GM23248 (cell line): Measurements from ENCODE around the gene GCA. TPM values are rescaled to one million over a fixed set of nuclear protein-coding genes. Genes with fewer than 3 reads are reported as not detected.
A peak's percentile ranks its signal among the peaks of the same experiment; 100 is the strongest.

Experiments used
- DNase-seq: peaks from one replicate; pipeline ENCODE4 v3.0.0-alpha.2; 2015
- H2AFZ ChIP-seq: fragments of 200-600 bp; sonication (generic); 2 replicates; pipeline ENCODE4 v1.6.1; 2016; ENCODE audit warnings: antibody characterized with exemption
- H3F3A ChIP-seq: fragments of 200-600 bp; sonication (generic); 2 replicates; pipeline ENCODE4 v1.6.1; 2016; ENCODE audit warnings: mild to moderate bottlenecking, antibody characterized with exemption, mixed run types; ENCODE audit not compliant: insufficient read depth
- H3K27ac ChIP-seq: fragments of 200-600 bp; sonication (generic); 2 replicates; pipeline ENCODE4 v1.5.1; 2016; ENCODE audit warnings: mild to moderate bottlenecking
- H3K27me3 ChIP-seq: fragments of 200-600 bp; sonication (generic); replicated peaks from 2 replicates; pipeline ENCODE4 v1.6.1; 2016; ENCODE audit warnings: mild to moderate bottlenecking; ENCODE audit not compliant: insufficient read depth
- H3K36me3 ChIP-seq: fragments of 200-600 bp; sonication (generic); 2 replicates; pipeline ENCODE4 v1.6.1; 2016; ENCODE audit warnings: low read depth, mild to moderate bottlenecking
- H3K4me1 ChIP-seq: fragments of 200-600 bp; sonication (generic); 2 replicates; pipeline ENCODE4 v1.6.1; 2016; ENCODE audit warnings: mild to moderate bottlenecking; ENCODE audit not compliant: insufficient read depth
- H3K4me2 ChIP-seq: fragments of 200-600 bp; sonication (generic); one replicate; pipeline ENCODE4 v1.6.1; 2016; ENCODE audit warnings: mild to moderate bottlenecking; ENCODE audit not compliant: unreplicated experiment
- H3K4me3 ChIP-seq: fragments of 200-600 bp; sonication (generic); 2 replicates; pipeline ENCODE4 v1.5.1; 2016; ENCODE audit warnings: mild to moderate bottlenecking
- H3K79me2 ChIP-seq: fragments of 200-600 bp; sonication (generic); 2 replicates; pipeline ENCODE4 v1.6.1; 2016; ENCODE audit warnings: mild to moderate bottlenecking; ENCODE audit not compliant: insufficient read depth
- H3K9ac ChIP-seq: fragments of 200-600 bp; sonication (generic); 2 replicates; pipeline ENCODE4 v1.6.1; 2016; ENCODE audit warnings: mild to moderate bottlenecking
- H3K9me2 ChIP-seq: fragments of 200-600 bp; sonication (generic); 2 replicates; pipeline ENCODE4 v1.6.1; 2016; ENCODE audit warnings: mixed run types, mild to moderate bottlenecking, moderate library complexity; ENCODE audit not compliant: insufficient read depth
- H3K9me3 ChIP-seq: fragments of 200-600 bp; sonication (generic); one replicate; pipeline ENCODE4 v1.6.1; 2017; ENCODE audit warnings: low read depth
- H4K20me1 ChIP-seq: fragments of 200-600 bp; sonication (generic); 2 replicates; pipeline ENCODE4 v1.6.0; 2016; ENCODE audit not compliant: insufficient read depth
- EZH2 ChIP-seq: fragments of 200-600 bp; sonication (generic); IDR thresholded peaks from 2 replicates; pipeline ENCODE4 v1.6.1; 2018; ENCODE audit warnings: antibody characterized with exemption, mild to moderate bottlenecking; ENCODE audit not compliant: insufficient read depth, poor library complexity, severe bottlenecking
- EZH2phosphoT487 ChIP-seq: fragments of 200-600 bp; sonication (generic); IDR thresholded peaks from 2 replicates; pipeline ENCODE4 v1.6.1; 2018; ENCODE audit warnings: antibody characterized with exemption, moderate library complexity, mild to moderate bottlenecking, low read depth; ENCODE audit not compliant: insufficient read depth
- WGBS, 2 experiments: methylation state at CpG; one replicate each; pipeline ENCODE4 v1.1.6; 2015 to 2017; ENCODE audit warnings: low lambda C conversion rate in 2 of 2, low coverage in 1 of 2; ENCODE audit errors: missing lambda C conversion rate in 2 of 2; 5-methylcytosine and 5-hydroxymethylcytosine counted together
- in situ Hi-C: fragments of 300-500 bp; cut with MboI; formaldehyde crosslinking; loops from 2 replicates; pipeline ENCODE4 v1.15.0; 2020
- polyA plus RNA-seq: library from polyadenylated mRNA; unstranded; fragments of >200 nt; fragmentation: Nextera tagmentation; extraction: Ambion mirVana; gene quantifications from 2 replicates; pipeline ENCODE4 v1.2.1, GENCODE V29; 2016
- total RNA-seq: library from RNA; depleted of rRNA; stranded (reverse); fragments of >200 nt; shearing (Covaris generic); gene quantifications from 2 replicates; pipeline ENCODE4 v1.2.3, GENCODE V29; 2014

Gene GCA
- total and polyA plus RNA-seq, 2 experiments from 2014 or later: 1.6 TPM

- no peaks in the 10 kb centered on the region for H3K9me2 ChIP-seq
- H3K9me3 ChIP-seq: no peaks in the 10 kb centered on the region
- H2AFZ ChIP-seq: peak overlapping the region; percentile 98
- in situ Hi-C loops: loop anchor here (25.0 kb wide), 1 partner anchor 730 kb away; no protein-coding TSS in a partner anchor
- H4K20me1 ChIP-seq: no peaks in the 10 kb centered on the region
- H3K9ac ChIP-seq: no peak overlapping the region
- H3K4me2 ChIP-seq: peak overlapping the region; percentile 85
- H3K27ac ChIP-seq: no peak overlapping the region
- no peaks in the 10 kb centered on the region for H3K36me3 ChIP-seq
- H3K79me2 ChIP-seq: no peaks in the 10 kb centered on the region
- no peaks in the 10 kb centered on the region for H3F3A ChIP-seq
- peak overlapping the region; percentile 88 for H3K4me3 ChIP-seq
- 69 to 78% methylated on average over 3 of the region's 3 CpGs for WGBS, 2 experiments
- no peaks in the 10 kb centered on the region for H3K27me3 ChIP-seq
- no peaks in the 10 kb centered on the region; the same call in 1 of the 2 replicates for H3K4me1 ChIP-seq
- TF ChIP-seq EZH2 (no peak), EZH2phosphoT487 (no peak)
- no peak for DNase-seq
Measured at GRCh38 chr2:162317058-162317742, 26.7 kb upstream of the GCA start.

GRCh38 chr2:162317861-162318327, 26.0 kb upstream of the GCA start:
- H3K4me1 ChIP-seq: no peaks in the 10 kb centered on the region; the same call in 1 of the 2 replicates
- no peaks in the 10 kb centered on the region for H3K36me3 ChIP-seq
- peak overlapping the region; percentile 88 for H3K4me3 ChIP-seq
- no peak overlapping the region for H3K27ac ChIP-seq
- no peaks in the 10 kb centered on the region for H4K20me1 ChIP-seq
- peak overlapping the region; percentile 98 for H2AFZ ChIP-seq
- 3% methylated on average over 16 of the region's 16 CpGs for WGBS, 2 experiments
- H3K4me2 ChIP-seq: peak overlapping the region; percentile 85
- H3K9ac ChIP-seq: peak overlapping the region; percentile 82
- in situ Hi-C loops: loop anchor here (25.0 kb wide), 1 partner anchor 731 kb away; no protein-coding TSS in a partner anchor
- no peaks in the 10 kb centered on the region for H3F3A ChIP-seq
- H3K79me2 ChIP-seq: no peaks in the 10 kb centered on the region
- H3K27me3 ChIP-seq: no peaks in the 10 kb centered on the region
- DNase-seq: peak; percentile 64
- H3K9me2 ChIP-seq: no peaks in the 10 kb centered on the region
- TF ChIP-seq EZH2phosphoT487: no peak
- no peak for TF ChIP-seq EZH2
- H3K9me3 ChIP-seq: no peaks in the 10 kb centered on the region

- H3K27me3 ChIP-seq: no peaks in the 10 kb centered on the region
- TF ChIP-seq EZH2phosphoT487: no peak
- WGBS, 2 experiments: 1 to 3% methylated on average over 30 to 43 of the region's 45 CpGs
- no peaks in the 10 kb centered on the region; the same call in 1 of the 2 replicates for H3K4me1 ChIP-seq
- no peaks in the 10 kb centered on the region for H4K20me1 ChIP-seq
- in situ Hi-C loops: loop anchor here (25.0 kb wide), 1 partner anchor 731 kb away; no protein-coding TSS in a partner anchor
- peak; percentile 94 for DNase-seq
- H3F3A ChIP-seq: no peaks in the 10 kb centered on the region
- peak within 1 kb of the TSS; percentile 98 for H2AFZ ChIP-seq
- H3K9me2 ChIP-seq: no peaks in the 10 kb centered on the region
- H3K79me2 ChIP-seq: no peaks in the 10 kb centered on the region
- no peaks in the 10 kb centered on the region for H3K9me3 ChIP-seq
- peak within 1 kb of the TSS; percentile 85 for H3K4me2 ChIP-seq
- peak within 1 kb of the TSS; percentile 88 for H3K4me3 ChIP-seq
- H3K36me3 ChIP-seq: no peaks in the 10 kb centered on the region
- H3K27ac ChIP-seq: peak within 1 kb of the TSS; percentile 33
- peak within 1 kb of the TSS; percentile 82 for H3K9ac ChIP-seq
Measured at GRCh38 chr2:162318328-162319180, 25.4 kb upstream of the GCA start, which contains the start of gene IFIH1. Gene IFIH1, minus strand, starts transcription at chr2:162318684. Its CDS starts 377 bp downstream, at chr2:162318307.

GRCh38 chr2:162320864-162321517, 22.9 kb upstream of the GCA start:
- Histone ChIP-seq H3F3A (no peaks in the 10 kb centered on the region), H3K9me2 (no peaks in the 10 kb centered on the region), H3K4me1 (no peaks in the 10 kb centered on the region; the same call in 1 of the 2 replicates), H2AFZ (no peak overlapping the region), H4K20me1 (no peaks in the 10 kb centered on the region), H3K9me3 (no peaks in the 10 kb centered on the region), H3K27me3 (no peaks in the 10 kb centered on the region), H3K4me2 (no peak overlapping the region), H3K9ac (no peak overlapping the region), H3K36me3 (no peaks in the 10 kb centered on the region), H3K79me2 (no peaks in the 10 kb centered on the region), H3K27ac (no peak overlapping the region), H3K4me3 (no peak overlapping the region)
- in situ Hi-C loops: loop anchor here (25.0 kb wide), 1 partner anchor 734 kb away; no protein-coding TSS in a partner anchor
- TF ChIP-seq EZH2phosphoT487: no peak
- TF ChIP-seq EZH2: no peak
- DNase-seq: no peak
- 18 to 20% methylated on average over 1 of the region's 1 CpG for WGBS, 2 experiments
